Liver (tissue), 9 donors: Measurements from ENCODE around the gene RGP1. TPM values are rescaled to one million over a fixed set of nuclear protein-coding genes. Genes with fewer than 3 reads are reported as not detected.

ENCODE experiments used
- DNase-seq: peaks from one replicate; pipeline ENCODE4 v3.0.0-alpha.2; 2017; ENCODE audit warnings: low spot score
- H3K27ac ChIP-seq, 2 donors: one replicate each; pipeline ENCODE4 v1.7.0; 2013; ENCODE audit warnings: inconsistent platforms in 2 of 2, low read length in 2 of 2, control low read depth in 1 of 2, low read depth in 1 of 2, mild to moderate bottlenecking in 1 of 2
- H3K27me3 ChIP-seq, 4 donors: one replicate each; pipeline versions ENCODE4 v1.6.1 to v1.7.0; 2013; ENCODE audit warnings: low read length in 3 of 4, inconsistent platforms in 1 of 4, mild to moderate bottlenecking in 1 of 4, moderate library complexity in 1 of 4; ENCODE audit not compliant: control insufficient read depth in 4 of 4, insufficient read depth in 4 of 4
- H3K36me3 ChIP-seq, 4 donors: one replicate each; pipeline versions ENCODE4 v1.6.1 to v1.7.0; 2013; ENCODE audit warnings: low read length in 3 of 4, mild to moderate bottlenecking in 3 of 4, low read depth in 1 of 4, moderate library complexity in 1 of 4; ENCODE audit not compliant: control insufficient read depth in 4 of 4, insufficient read depth in 3 of 4
- H3K4me1 ChIP-seq, 4 donors: one replicate each; pipeline versions ENCODE4 v1.6.1 to v1.7.0; 2013; ENCODE audit warnings: low read length in 3 of 4, mild to moderate bottlenecking in 3 of 4, moderate library complexity in 1 of 4; ENCODE audit not compliant: control insufficient read depth in 4 of 4, insufficient read depth in 4 of 4
- H3K4me3 ChIP-seq, 3 donors: one replicate each; pipeline versions ENCODE4 v1.6.1 to v1.7.0; 2013; ENCODE audit warnings: low read length in 3 of 3, control low read depth in 1 of 3, low read depth in 1 of 3, mild to moderate bottlenecking in 1 of 3
- H3K9ac ChIP-seq, 2 donors: one replicate each; pipeline ENCODE4 v1.7.0; 2013; ENCODE audit warnings: low read length in 2 of 2, mild to moderate bottlenecking in 2 of 2, moderate library complexity in 2 of 2, control low read depth in 1 of 2, low read depth in 1 of 2
- H3K9me3 ChIP-seq, 4 donors: one replicate each; pipeline versions ENCODE4 v1.6.1 to v1.7.0; 2013; ENCODE audit warnings: low read length in 3 of 4; ENCODE audit not compliant: control insufficient read depth in 4 of 4
- ATF3 ChIP-seq: IDR thresholded peaks from 2 replicates; pipeline ENCODE4 v1.6.1; 2016; ENCODE audit warnings: antibody characterized with exemption
- CTCF ChIP-seq: fragments of 150-350 bp; IDR thresholded peaks from 2 replicates; pipeline ENCODE4 v1.5.1; 2017; ENCODE audit warnings: improper control_type of control experiment, low read depth, low read length; ENCODE audit not compliant: missing input control
- EGR1 ChIP-seq, 2 donors: IDR thresholded peaks; 2 replicates each; pipeline ENCODE4 v1.6.1; 2016 to 2018; ENCODE audit warnings: antibody characterized with exemption in 2 of 2, low read depth in 2 of 2
- FOXA1 ChIP-seq: IDR thresholded peaks from 2 replicates; pipeline ENCODE4 v1.6.1; 2016; ENCODE audit warnings: antibody characterized with exemption
- FOXA2 ChIP-seq: IDR thresholded peaks from 2 replicates; pipeline ENCODE4 v1.6.1; 2016; ENCODE audit warnings: antibody characterized with exemption
- GABPA ChIP-seq, 2 donors: IDR thresholded peaks in 1 of 2; conservative IDR thresholded peaks in 1 of 2; 2 replicates each; pipeline ENCODE4 v1.6.1; 2016; ENCODE audit warnings: antibody characterized with exemption in 2 of 2, mild to moderate bottlenecking in 1 of 2, moderate library complexity in 1 of 2
- HNF4A ChIP-seq, 2 donors: conservative IDR thresholded peaks; 2 replicates each; pipeline ENCODE4 v1.6.1; 2016; ENCODE audit warnings: antibody characterized with exemption in 2 of 2, mild to moderate bottlenecking in 2 of 2
- MAX ChIP-seq: IDR thresholded peaks from 2 replicates; pipeline ENCODE4 v1.6.1; 2016; ENCODE audit warnings: antibody characterized with exemption
- NR2F2 ChIP-seq: IDR thresholded peaks from 2 replicates; pipeline ENCODE4 v1.6.1; 2016; ENCODE audit warnings: antibody characterized with exemption
- RAD21 ChIP-seq, 2 donors: IDR thresholded peaks; 2 replicates each; pipeline ENCODE4 v1.6.1; 2016; ENCODE audit warnings: antibody characterized with exemption in 2 of 2, mild to moderate bottlenecking in 2 of 2
- REST ChIP-seq: IDR thresholded peaks from 2 replicates; pipeline ENCODE4 v1.6.1; 2016; ENCODE audit warnings: antibody characterized with exemption, mild to moderate bottlenecking
- SP1 ChIP-seq: IDR thresholded peaks from 2 replicates; pipeline ENCODE4 v1.6.1; 2018; ENCODE audit warnings: antibody characterized with exemption, mild to moderate bottlenecking
- TAF1 ChIP-seq: conservative IDR thresholded peaks from 2 replicates; pipeline ENCODE4 v1.6.1; 2016; ENCODE audit warnings: antibody characterized with exemption, mild to moderate bottlenecking
- YY1 ChIP-seq: IDR thresholded peaks from 2 replicates; pipeline ENCODE4 v1.6.1; 2016; ENCODE audit warnings: antibody characterized with exemption, mild to moderate bottlenecking
- ZBTB33 ChIP-seq: IDR thresholded peaks from 2 replicates; pipeline ENCODE4 v1.6.1; 2016; ENCODE audit warnings: antibody characterized with exemption
- WGBS: extraction: QIAGEN DNeasy Blood & Tissue Kit; methylation state at CpG from one replicate; pipeline ENCODE4 v1.1.7; 2013; 5-methylcytosine and 5-hydroxymethylcytosine counted together
- polyA plus RNA-seq, 2 donors: library from polyadenylated mRNA; stranded (reverse) in 1 of 2; unstranded in 1 of 2; fragments of 200-250 nt in 1 of 2; fragments of >200 nt in 1 of 2; fragmentation: Nextera tagmentation in 1 of 2; extraction: Ambion mirVana in 1 of 2; gene quantifications; one replicate each; pipeline versions ENCODE4 v1.2.1 to v1.2.3, GENCODE V29; 2013 to 2015
- total RNA-seq, 2 donors: library from RNA; depleted of rRNA; stranded (reverse); fragments of >200 nt; gene quantifications; one replicate each; pipeline ENCODE4 v1.2.3, GENCODE V29; 2014
- donor health status: healthy.
- donor health status: healthy.
- donor health status: healthy.
- donor health status: healthy.
- donor health status: healthy.

Gene RGP1
- total and polyA plus RNA-seq, 4 donors, result 2.6 to 10.7 (median 5.9) TPM

GRCh38 chr9:35783418-35783817 lies 34.3 kb downstream of the RGP1 start:
- Histone ChIP-seq H3K9ac (no peak overlapping the region), H3K27ac (no peak overlapping the region), H3K4me1 (no peaks in the 10 kb centered on the region), H3K4me3 (no peak overlapping the region), H3K27me3 (no peaks in the 10 kb centered on the region), H3K36me3 (peaks cover 0 to 2% (median 0%) of the 10 kb centered on the region in 4 donors), H3K9me3 (no peaks in the 10 kb centered on the region)
- DNase-seq, result no peak
- TF ChIP-seq TAF1 (no peak), SP1 (no peak), YY1 (no peak), REST (no peak), HNF4A (conservative IDR thresholded peaks at IDR 0.05) (no peak), EGR1 (IDR thresholded peaks at IDR 0.05; ENCODE audit: low read depth in 2 of 2) (no peak), RAD21 (IDR thresholded peaks at IDR 0.05) (no peak), GABPA (IDR thresholded peaks at IDR 0.05 in 1 of 2, conservative IDR thresholded peaks at IDR 0.05 in 1 of 2) (no peak), FOXA1 (no peak), MAX (no peak), CTCF (no peak), ATF3 (no peak), FOXA2 (no peak), ZBTB33 (no peak), NR2F2 (no peak)

GRCh38 chr9:35789541-35789940 lies 40.5 kb downstream of the RGP1 start:
- DNase-seq, result no peak
- no peaks in the 10 kb centered on the region for H3K9me3 ChIP-seq
- TF ChIP-seq RAD21 (IDR thresholded peaks at IDR 0.05) (no peak), TAF1 (no peak), EGR1 (IDR thresholded peaks at IDR 0.05; ENCODE audit: low read depth in 2 of 2) (no peak)
- H3K9ac ChIP-seq, result no peak overlapping the region
- no peaks in the 10 kb centered on the region for H3K27me3 ChIP-seq
- no peak overlapping the region for H3K4me3 ChIP-seq
- H3K36me3 ChIP-seq, result no peaks in the 10 kb centered on the region
- 92% methylated on average over 2 of the region's 2 CpGs for WGBS
- H3K4me1 ChIP-seq, result peaks cover 0 to 23% (median 12%) of the 10 kb centered on the region in 4 donors
- H3K27ac ChIP-seq, result no peak overlapping the region
